ENCODE data around the gene AGAP1. TPM values are rescaled to one million over a fixed set of nuclear protein-coding genes. Genes with fewer than 3 reads are reported as not detected.

AGAP1 gene
- total and polyA plus RNA-seq, 7 donors = 4.2 to 21.6 (median 16.6) TPM

DNA sequence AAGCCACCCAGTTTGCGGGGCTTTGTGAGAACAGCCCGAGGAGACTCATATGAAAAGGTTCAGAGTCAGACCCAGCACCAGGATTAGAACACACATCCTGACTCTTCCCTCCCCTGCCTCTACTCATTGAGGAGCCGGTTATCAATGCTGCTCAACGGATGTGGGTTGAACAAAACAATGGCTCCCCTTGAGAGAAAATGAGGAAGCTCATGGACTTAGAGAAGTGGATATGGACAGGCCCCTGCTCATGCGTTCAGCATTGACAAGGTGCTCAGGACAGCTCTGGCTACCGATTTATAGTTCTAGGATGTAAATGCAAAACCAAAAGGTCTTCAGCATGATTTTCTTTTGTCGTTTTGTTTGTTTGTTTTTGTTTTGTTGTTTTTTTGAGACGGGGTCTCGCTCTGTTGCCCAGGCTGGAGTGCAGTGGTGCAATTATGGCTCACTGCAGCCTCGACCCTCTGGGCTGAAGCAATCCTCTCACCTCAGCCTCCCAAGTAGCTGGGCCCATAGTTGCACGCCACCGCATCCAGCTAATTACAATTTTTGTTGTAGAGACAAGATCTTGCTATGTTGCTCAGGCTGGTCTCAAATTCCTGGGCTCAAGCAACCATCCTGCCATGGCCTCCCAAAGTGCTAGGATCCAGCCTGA lies 32.0 kb upstream of the AGAP1 start:
- intact Hi-C loops (cut with DNase I) = no loop called here
- 90 to 92% (median 91%) methylated on average over 12 of the region's 12 CpGs for WGBS, 3 donors
- no peak for ATAC-seq

DNA sequence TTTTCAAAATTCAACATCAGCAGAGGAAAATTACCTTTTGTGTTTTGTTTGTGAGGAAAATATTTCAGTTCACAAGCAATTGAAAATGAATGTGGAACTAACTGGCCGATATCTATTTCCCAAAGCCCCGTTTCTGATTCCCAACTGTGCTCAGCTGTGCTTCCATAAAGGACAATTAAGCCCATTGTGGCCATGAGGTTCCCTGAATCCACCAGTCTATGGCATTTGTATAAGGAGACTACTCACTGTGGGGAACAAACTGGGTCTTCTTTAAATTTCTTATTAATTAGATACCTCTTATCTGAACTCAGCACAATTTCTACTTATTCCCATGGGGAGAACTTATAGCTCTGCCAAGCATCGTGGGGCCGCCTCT lies 31.4 kb upstream of the AGAP1 start:
- no peak overlapping the region for H3K4me3 ChIP-seq
- peaks cover 0 to 5% (median 3%) of the 10 kb centered on the region in 3 donors for H3K27me3 ChIP-seq (ENCODE audit: insufficient read depth in 3 of 3, low read length in 2 of 3)
- no peaks in the 10 kb centered on the region for H3K36me3 ChIP-seq (ENCODE audit: insufficient read depth in 1 of 2, low read depth in 1 of 2)
- H3K4me1 ChIP-seq = no peaks in the 10 kb centered on the region
- WGBS, 3 donors = 60 to 75% (median 62%) methylated on average over 4 of the region's 4 CpGs
- no peaks in the 10 kb centered on the region for H3K9me3 ChIP-seq
- DNase-seq (no peak), ATAC-seq (no peak)
- H3K27ac ChIP-seq = no peak overlapping the region
- TF ChIP-seq, protein P1, sequence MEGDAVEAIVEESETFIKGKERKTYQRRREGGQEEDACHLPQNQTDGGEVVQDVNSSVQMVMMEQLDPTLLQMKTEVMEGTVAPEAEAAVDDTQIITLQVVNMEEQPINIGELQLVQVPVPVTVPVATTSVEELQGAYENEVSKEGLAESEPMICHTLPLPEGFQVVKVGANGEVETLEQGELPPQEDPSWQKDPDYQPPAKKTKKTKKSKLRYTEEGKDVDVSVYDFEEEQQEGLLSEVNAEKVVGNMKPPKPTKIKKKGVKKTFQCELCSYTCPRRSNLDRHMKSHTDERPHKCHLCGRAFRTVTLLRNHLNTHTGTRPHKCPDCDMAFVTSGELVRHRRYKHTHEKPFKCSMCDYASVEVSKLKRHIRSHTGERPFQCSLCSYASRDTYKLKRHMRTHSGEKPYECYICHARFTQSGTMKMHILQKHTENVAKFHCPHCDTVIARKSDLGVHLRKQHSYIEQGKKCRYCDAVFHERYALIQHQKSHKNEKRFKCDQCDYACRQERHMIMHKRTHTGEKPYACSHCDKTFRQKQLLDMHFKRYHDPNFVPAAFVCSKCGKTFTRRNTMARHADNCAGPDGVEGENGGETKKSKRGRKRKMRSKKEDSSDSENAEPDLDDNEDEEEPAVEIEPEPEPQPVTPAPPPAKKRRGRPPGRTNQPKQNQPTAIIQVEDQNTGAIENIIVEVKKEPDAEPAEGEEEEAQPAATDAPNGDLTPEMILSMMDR (IDR thresholded peaks at IDR 0.05) = no peak
- intact Hi-C loops (cut with DNase I) = no loop called here

More for the DNA sequence above, 32.0 kb upstream of the AGAP1 start:
- no peak for DNase-seq
- H3K9me3 ChIP-seq = no peaks in the 10 kb centered on the region
- TF ChIP-seq, protein P1 (IDR thresholded peaks at IDR 0.05) = no peak
- no peak overlapping the region for H3K27ac ChIP-seq
- no peaks in the 10 kb centered on the region for H3K36me3 ChIP-seq (ENCODE audit: insufficient read depth in 1 of 2, low read depth in 1 of 2)
- H3K4me3 ChIP-seq = no peak overlapping the region
- no peaks in the 10 kb centered on the region for H3K4me1 ChIP-seq
- H3K27me3 ChIP-seq (ENCODE audit: insufficient read depth in 3 of 3, low read length in 2 of 3) = peaks cover 0 to 5% (median 3%) of the 10 kb centered on the region in 3 donors

DNA sequence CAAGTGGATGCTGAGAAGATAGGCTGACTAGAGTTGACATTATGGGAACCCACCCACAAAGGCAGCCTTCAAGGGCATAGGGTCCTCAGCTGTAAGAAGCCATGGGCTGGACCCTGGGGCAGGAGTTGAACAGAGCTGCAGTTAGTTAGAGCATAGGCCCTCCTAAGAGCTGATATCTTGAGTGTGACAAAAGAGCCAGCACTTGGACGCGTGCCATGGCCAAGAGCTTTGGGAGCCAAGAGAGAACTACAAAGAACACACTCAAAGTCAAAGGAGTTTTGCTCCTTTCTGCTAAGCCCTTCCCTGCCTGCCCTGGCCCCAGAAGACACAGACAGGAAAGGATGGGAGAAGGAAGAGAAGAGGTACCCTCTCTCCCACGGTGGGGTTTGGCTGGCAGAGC lies 29.9 kb upstream of the AGAP1 start:
- DNase-seq = peak in 1 of 2 donors; percentile 18
- H3K4me1 ChIP-seq = peaks cover 5% of the 10 kb centered on the region
- no peak for ATAC-seq
- TF ChIP-seq, protein P1 (IDR thresholded peaks at IDR 0.05) = no peak
- H3K9me3 ChIP-seq = no peaks in the 10 kb centered on the region
- peaks cover 0 to 5% (median 3%) of the 10 kb centered on the region in 3 donors for H3K27me3 ChIP-seq (ENCODE audit: insufficient read depth in 3 of 3, low read length in 2 of 3)
- H3K36me3 ChIP-seq (ENCODE audit: insufficient read depth in 1 of 2, low read depth in 1 of 2) = no peaks in the 10 kb centered on the region
- no peak overlapping the region for H3K27ac ChIP-seq
- no peak overlapping the region for H3K4me3 ChIP-seq
- intact Hi-C loops (cut with DNase I) = no loop called here
- WGBS, 3 donors = 25 to 62% (median 37%) methylated on average over 3 of the region's 3 CpGs

GRCh38 chr2:235467588-235467987 lies 26.3 kb upstream of the AGAP1 start:
- DNase-seq = no peak
- Histone ChIP-seq H3K36me3 (ENCODE audit: insufficient read depth in 1 of 2, low read depth in 1 of 2) (no peaks in the 10 kb centered on the region), H3K4me3 (no peak overlapping the region), H3K9me3 (no peaks in the 10 kb centered on the region), H3K27ac (no peak overlapping the region), H3K4me1 (peaks cover 12% of the 10 kb centered on the region), H3K27me3 (ENCODE audit: insufficient read depth in 3 of 3, low read length in 2 of 3) (peaks cover 0 to 3% (median 2%) of the 10 kb centered on the region in 3 donors)
- ATAC-seq = no peak
- TF ChIP-seq, protein P1 (IDR thresholded peaks at IDR 0.05) = no peak
- intact Hi-C loops (cut with DNase I) = no loop called here
- WGBS, 3 donors = 83 to 96% (median 94%) methylated on average over 5 of the region's 5 CpGs
